IMR-90 (cell line): ENCODE measurements around the gene NPR3. TPM values are rescaled to one million over a fixed set of nuclear protein-coding genes. Genes with fewer than 3 reads are reported as not detected.

Experiments
- ATAC-seq: fragments of 200-7000 bp; cut with Tn5 transposase; 2 replicates; pipeline ENCODE4 v1.9.1; 2020; ENCODE audit warnings: low read depth, mild to moderate bottlenecking, moderate library complexity
- BruUV-seq: library from RNA; stranded (reverse); fragments of 400-500 nt; replicated peaks from 2 replicates; lab custom pipeline; 2021; lab: Mats Ljungman, UMichigan
- CTCF ChIA-PET: fragments of 300-600 bp; formaldehyde crosslinking; extraction: SDS; loops from one replicate; lab custom pipeline; 2021; ENCODE audit warnings: antibody characterized with exemption; lab: Yijun Ruan, JAX
- POLR2A ChIA-PET: fragments of 300-600 bp; sonication (Branson Sonifier 250); formaldehyde crosslinking; loops from one replicate; lab custom pipeline; 2022; ENCODE audit warnings: antibody characterized with exemption; ENCODE audit not compliant: unreplicated experiment; lab: Charles Lee
- DNase-seq: peaks from one replicate; pipeline ENCODE4 v3.0.0; 2013
- H2AFZ ChIP-seq: replicated peaks from 2 replicates; pipeline ENCODE3; 2013; ENCODE audit warnings: low read length, mild to moderate bottlenecking; ENCODE audit not compliant: poor library complexity
- H2AK5ac ChIP-seq: 2 replicates; pipeline ENCODE4 v1.6.1; 2013; ENCODE audit warnings: low read depth, low read length, inconsistent platforms
- H2AK9ac ChIP-seq: replicated peaks from 2 replicates; pipeline ENCODE3; 2013; ENCODE audit warnings: mild to moderate bottlenecking, low read depth, low read length, moderate library complexity; ENCODE audit not compliant: poor library complexity
- H2BK120ac ChIP-seq: 2 replicates; pipeline ENCODE4 v1.6.1; 2013; ENCODE audit warnings: low read depth, low read length, inconsistent platforms
- H2BK15ac ChIP-seq: 3 replicates; pipeline ENCODE4 v1.6.1; 2013; ENCODE audit warnings: low read depth, low read length, inconsistent platforms
- H2BK20ac ChIP-seq: 2 replicates; pipeline ENCODE4 v1.6.1; 2013; ENCODE audit warnings: low read depth, mild to moderate bottlenecking, inconsistent platforms, low read length, moderate library complexity
- H2BK5ac ChIP-seq: 2 replicates; pipeline ENCODE4 v1.6.1; 2013; ENCODE audit warnings: mild to moderate bottlenecking, low read depth, low read length, inconsistent platforms; ENCODE audit not compliant: poor library complexity, severe bottlenecking
- H3K14ac ChIP-seq: replicated peaks from 2 replicates; pipeline ENCODE4 v1.6.1; 2013; ENCODE audit warnings: low read depth, low read length, inconsistent platforms
- H3K18ac ChIP-seq: 2 replicates; pipeline ENCODE4 v1.6.1; 2013; ENCODE audit warnings: low read depth, low read length, control low read depth
- H3K23ac ChIP-seq: 2 replicates; pipeline ENCODE4 v1.6.1; 2013; ENCODE audit warnings: low read depth, low read length, inconsistent platforms
- H3K27ac ChIP-seq: 2 replicates; pipeline ENCODE4 v1.5.1; 2013; ENCODE audit warnings: mild to moderate bottlenecking, control low read depth, low read length; ENCODE audit not compliant: insufficient read depth
- H3K27me3 ChIP-seq: 2 replicates; pipeline ENCODE4 v1.6.1; 2013; ENCODE audit warnings: low read length; ENCODE audit not compliant: control insufficient read depth, insufficient read depth
- H3K36me3 ChIP-seq: 2 replicates; pipeline ENCODE4 v1.6.1; 2013; ENCODE audit warnings: low read length, mixed read lengths; ENCODE audit not compliant: control insufficient read depth, insufficient read depth
- H3K4ac ChIP-seq: 2 replicates; pipeline ENCODE4 v1.6.1; 2013; ENCODE audit warnings: low read depth, low read length, inconsistent platforms
- H3K4me1 ChIP-seq: 2 replicates; pipeline ENCODE4 v1.6.1; 2013; ENCODE audit warnings: low read length, mixed read lengths; ENCODE audit not compliant: control insufficient read depth, insufficient read depth
- H3K4me2 ChIP-seq: 2 replicates; pipeline ENCODE4 v1.6.1; 2013; ENCODE audit warnings: low read depth, mild to moderate bottlenecking, control low read depth, low read length, moderate library complexity
- H3K4me3 ChIP-seq: 2 replicates; pipeline ENCODE4 v1.5.1; 2013; ENCODE audit warnings: low read depth, mild to moderate bottlenecking, control low read depth, low read length, moderate library complexity; ENCODE audit not compliant: insufficient read depth
- H3K56ac ChIP-seq: 2 replicates; pipeline ENCODE4 v1.6.1; 2013; ENCODE audit warnings: low read length, inconsistent platforms; ENCODE audit not compliant: insufficient read depth; ENCODE audit errors: extremely low read depth
- H3K79me1 ChIP-seq, 2 experiments: 2 replicates each; pipeline ENCODE4 v1.6.1; 2013; ENCODE audit warnings: low read length in 2 of 2, inconsistent platforms in 1 of 2, low read depth in 1 of 2
- H3K9ac ChIP-seq: 2 replicates; pipeline ENCODE4 v1.6.1; 2013; ENCODE audit warnings: low read depth, low read length, control low read depth
- H3K9me1 ChIP-seq: 2 replicates; pipeline ENCODE4 v1.6.1; 2013; ENCODE audit warnings: low read length, inconsistent platforms; ENCODE audit not compliant: insufficient read depth
- H3K9me3 ChIP-seq: 2 replicates; pipeline ENCODE4 v1.6.1; 2013; ENCODE audit warnings: low read length; ENCODE audit not compliant: control insufficient read depth, insufficient read depth
- H4K20me1 ChIP-seq: 2 replicates; pipeline ENCODE4 v1.6.1; 2013; ENCODE audit warnings: low read length, inconsistent platforms; ENCODE audit not compliant: insufficient read depth
- H4K5ac ChIP-seq: 2 replicates; pipeline ENCODE4 v1.6.1; 2013; ENCODE audit warnings: mild to moderate bottlenecking, low read depth, low read length, control low read depth
- H4K8ac ChIP-seq, 2 experiments: 2 replicates each; pipeline ENCODE4 v1.6.1; 2013; ENCODE audit warnings: low read depth in 2 of 2, low read length in 2 of 2, control low read depth in 1 of 2, inconsistent platforms in 1 of 2
- H4K91ac ChIP-seq: 2 replicates; pipeline ENCODE4 v1.6.1; 2013; ENCODE audit warnings: low read depth, low read length, inconsistent platforms; ENCODE audit not compliant: insufficient read depth
- BHLHE40 ChIP-seq: fragments of 150-350 bp; IDR thresholded peaks from 2 replicates; pipeline ENCODE4 v1.6.1; 2016; ENCODE audit warnings: mild to moderate bottlenecking, low read depth, low read length
- CEBPB ChIP-seq: IDR thresholded peaks from 2 replicates; pipeline ENCODE4 v1.6.1; 2012; ENCODE audit warnings: low read depth, low read length, improper control_type of control experiment
- MAZ ChIP-seq: IDR thresholded peaks from 2 replicates; pipeline ENCODE4 v1.6.1; 2012; ENCODE audit warnings: low read depth, mild to moderate bottlenecking, low read length, improper control_type of control experiment, moderate library complexity, borderline replicate concordance
- POLR2A ChIP-seq: IDR thresholded peaks from 2 replicates; pipeline ENCODE4 v1.6.1; 2012; ENCODE audit warnings: mild to moderate bottlenecking, low read depth, low read length
- RAD21 ChIP-seq: IDR thresholded peaks from 2 replicates; pipeline ENCODE4 v1.6.1; 2012; ENCODE audit warnings: low read length, improper control_type of control experiment
- RCOR1 ChIP-seq: IDR thresholded peaks from 2 replicates; pipeline ENCODE4 v1.6.1; 2012; ENCODE audit warnings: mild to moderate bottlenecking, low read length, improper control_type of control experiment; ENCODE audit not compliant: insufficient replicate concordance
- RFX5 ChIP-seq: IDR thresholded peaks from 2 replicates; pipeline ENCODE4 v1.8.0; 2012; ENCODE audit warnings: low read depth, mild to moderate bottlenecking, low read length, moderate library complexity
- SMC3 ChIP-seq: fragments of 150-350 bp; IDR thresholded peaks from 2 replicates; pipeline ENCODE4 v1.6.1; 2016; ENCODE audit warnings: low read depth, mild to moderate bottlenecking, antibody characterized with exemption, low read length, moderate library complexity
- WGBS, 2 experiments: methylation state at CpG; one replicate each; pipeline versions ENCODE4 v1.1.5 to v1.1.7; 2013; ENCODE audit warnings: missing lambda C conversion rate in 2 of 2; ENCODE audit not compliant: insufficient read length in 1 of 2; ENCODE audit errors: extremely low coverage in 2 of 2; 5-methylcytosine and 5-hydroxymethylcytosine counted together
- dilution Hi-C: fragments of 300-500 bp; cut with HindIII; formaldehyde crosslinking; loops from one replicate; pipeline ENCODE4 v1.14.3; 2018; ENCODE audit warnings: low sequenced_read_pairs; ENCODE audit not compliant: unreplicated experiment
- in situ Hi-C: fragments of 300-500 bp; cut with MboI; formaldehyde crosslinking; loops from 3 replicates; pipeline ENCODE4 v1.14.3; 2019; ENCODE audit warnings: low sequenced_read_pairs, inconsistent platforms, mixed read lengths
- intact Hi-C: fragments of 100-400 bp; cut with micrococcal nuclease; formaldehyde crosslinking; loops from 2 replicates; pipeline ENCODE4 v1.10.0; 2022
- polyA plus RNA-seq, 3 experiments: library from polyadenylated mRNA; depleted of rRNA; stranded (reverse); fragments of >200 nt; gene quantifications; 2 replicates each; pipeline ENCODE4 v1.2.3, GENCODE V29; 2012; ENCODE audit warnings: low replicate concordance in 1 of 3
- total RNA-seq: library from RNA; depleted of rRNA; stranded (reverse); fragments of >200 nt; gene quantifications from 2 replicates; pipeline ENCODE4 v1.2.3, GENCODE V29; 2012

NPR3 gene
- total and polyA plus RNA-seq, 2 of the 4 experiments (the other 2 are of a cell fraction): 24.6 to 88.2 TPM

DNA sequence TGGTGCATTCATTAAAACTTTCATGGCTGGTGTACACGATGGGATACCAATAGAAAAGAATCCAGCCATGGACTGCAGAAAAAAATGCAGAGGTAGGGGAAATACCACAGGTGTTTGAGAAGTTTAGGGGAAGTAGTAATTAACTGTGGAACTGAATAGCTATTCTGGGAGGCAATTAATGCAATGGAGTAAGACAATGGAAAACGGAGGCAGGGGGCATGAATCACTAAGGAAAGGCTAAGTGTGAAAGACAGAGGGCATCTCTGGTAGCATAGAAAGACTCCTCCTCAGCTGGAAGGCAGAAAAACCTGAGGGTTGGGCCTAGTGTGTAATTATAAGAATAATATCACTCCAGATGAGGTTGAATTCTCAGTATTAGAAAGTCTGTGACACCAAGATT lies 30.9 kb upstream of the NPR3 start:
- CTCF ChIA-PET: no interaction called here
- Histone ChIP-seq H4K5ac (no peak overlapping the region), H2AK9ac (no peak overlapping the region), H4K91ac (no peak overlapping the region), H3K4me2 (no peak overlapping the region), H2AK5ac (no peak overlapping the region), H4K20me1 (no peaks in the 10 kb centered on the region), H3K9ac (no peak overlapping the region), H3K4me1 (no peaks in the 10 kb centered on the region; the same call in 1 of the 2 replicates), H3K27ac (no peak overlapping the region), H3K56ac (no peak overlapping the region), H3K27me3 (no peaks in the 10 kb centered on the region), H3K9me3 (peaks cover 12% of the 10 kb centered on the region), H3K36me3 (no peaks in the 10 kb centered on the region), H2BK15ac (no peak overlapping the region), H3K4me3 (no peak overlapping the region), H2AFZ (no peak overlapping the region), H3K79me1 (no peaks in the 10 kb centered on the region), H2BK20ac (no peak overlapping the region), H4K8ac (no peak overlapping the region), H2BK5ac (no peak overlapping the region), H2BK120ac (no peak overlapping the region), H3K14ac (no peak overlapping the region), H3K4ac (no peak overlapping the region), H3K18ac (no peak overlapping the region), H3K23ac (no peak overlapping the region), H3K9me1 (no peaks in the 10 kb centered on the region)
- no TSS peak for BruUV-seq
- DNase-seq: no peak
- no peak for ATAC-seq
- TF ChIP-seq MAZ: no peak
- no peak for TF ChIP-seq CEBPB
- TF ChIP-seq POLR2A: no peak
- no peak for TF ChIP-seq RAD21
- TF ChIP-seq SMC3: no peak
- no peak for TF ChIP-seq RFX5
- TF ChIP-seq RCOR1: no peak
- TF ChIP-seq BHLHE40: no peak
- dilution Hi-C loops: no loop called here
- intact Hi-C loops: no loop called here
- WGBS, 2 experiments: 83% methylated on average over 1 of the region's 2 CpGs; no CpG with 5 or more reads in 1 of the 2 experiments
- POLR2A ChIA-PET: no interaction called here
- in situ Hi-C loops: no loop called here
